Thoracic aorta (tissue), 2 donors: ENCODE data around the gene OTOG. TPM values are rescaled to one million over a fixed set of nuclear protein-coding genes. Genes with fewer than 3 reads are reported as not detected.

Experiments
- ATAC-seq: fragments of 150-250 bp; one replicate; pipeline ENCODE4 v1.8.0; 2017; ENCODE audit warnings: low read depth; ENCODE audit not compliant: insufficient number of reproducible peaks, low FRiP score
- DNase-seq: peaks from one replicate; pipeline ENCODE4 v3.0.0-alpha.2; 2020; ENCODE audit warnings: low spot score
- H3K27ac ChIP-seq, 2 donors: fragments of 200-600 bp; sonication (generic); 1 replicate in 1 of 2; 2 replicates in 1 of 2; pipeline ENCODE4 v1.5.1; 2016; ENCODE audit warnings: mild to moderate bottlenecking in 2 of 2, moderate library complexity in 2 of 2
- H3K27me3 ChIP-seq: fragments of 200-600 bp; sonication (generic); replicated peaks from 2 replicates; pipeline ENCODE4 v1.6.0; 2016; ENCODE audit warnings: mild to moderate bottlenecking; ENCODE audit not compliant: insufficient read depth
- H3K36me3 ChIP-seq: fragments of 200-600 bp; sonication (generic); one replicate; pipeline ENCODE4 v1.5.1; 2016
- H3K4me1 ChIP-seq, 2 donors: fragments of 200-600 bp; sonication (generic); 1 replicate in 1 of 2; 2 replicates in 1 of 2; pipeline versions ENCODE4 v1.5.1 to v1.6.0; 2016; ENCODE audit warnings: low read depth in 2 of 2, mild to moderate bottlenecking in 1 of 2; ENCODE audit not compliant: control insufficient read depth in 1 of 2
- H3K4me3 ChIP-seq: fragments of 200-600 bp; sonication (generic); 2 replicates; pipeline ENCODE4 v1.5.1; 2016; ENCODE audit warnings: mild to moderate bottlenecking
- H3K9me3 ChIP-seq: fragments of 200-600 bp; sonication (generic); 2 replicates; pipeline ENCODE4 v1.5.1; 2016
- CTCF ChIP-seq: fragments of 200-600 bp; sonication (generic); IDR thresholded peaks from one replicate; pipeline ENCODE4 v1.5.1; 2019; ENCODE audit warnings: antibody characterized with exemption
- total RNA-seq, 2 donors: library from RNA; depleted of rRNA; stranded (reverse); fragments of >200 nt; gene quantifications; one replicate each; pipeline versions ENCODE4 v1.1.0 to v1.2.3, GENCODE V29; 2016

OTOG gene
- total RNA-seq, 2 donors from 2014 or later = not detected

- H3K36me3 ChIP-seq = no peaks in the 10 kb centered on the region
- H3K4me3 ChIP-seq = no peak overlapping the region
- no peak for TF ChIP-seq CTCF
- H3K9me3 ChIP-seq = no peaks in the 10 kb centered on the region
- H3K4me1 ChIP-seq = no peaks in the 10 kb centered on the region
- ATAC-seq = no peak
- H3K27me3 ChIP-seq = no peaks in the 10 kb centered on the region
- H3K27ac ChIP-seq = no peak overlapping the region
- no peak for DNase-seq
These were observed 63.2 kb downstream of the OTOG start for GRCh38 chr11:17610085-17610894.

GRCh38 chr11:17611049-17611448 lies 64.0 kb downstream of the OTOG start:
- no peaks in the 10 kb centered on the region for H3K27me3 ChIP-seq
- no peaks in the 10 kb centered on the region for H3K36me3 ChIP-seq
- ATAC-seq = no peak
- no peak for TF ChIP-seq CTCF
- no peak overlapping the region for H3K4me3 ChIP-seq
- no peak for DNase-seq
- H3K9me3 ChIP-seq = no peaks in the 10 kb centered on the region
- no peak overlapping the region for H3K27ac ChIP-seq
- H3K4me1 ChIP-seq = no peaks in the 10 kb centered on the region

- DNase-seq = no peak
- Histone ChIP-seq H3K27ac (no peak overlapping the region), H3K36me3 (no peaks in the 10 kb centered on the region), H3K27me3 (no peaks in the 10 kb centered on the region), H3K9me3 (no peaks in the 10 kb centered on the region), H3K4me3 (no peak overlapping the region), H3K4me1 (no peaks in the 10 kb centered on the region)
- ATAC-seq = no peak
- TF ChIP-seq CTCF = no peak
These were observed 64.6 kb downstream of the OTOG start for GRCh38 chr11:17611503-17612220.

- no peak for TF ChIP-seq CTCF
- Histone ChIP-seq H3K9me3 (no peaks in the 10 kb centered on the region), H3K27ac (no peak overlapping the region), H3K36me3 (no peaks in the 10 kb centered on the region), H3K4me1 (no peaks in the 10 kb centered on the region), H3K4me3 (no peak overlapping the region), H3K27me3 (no peaks in the 10 kb centered on the region)
- ATAC-seq (no peak), DNase-seq (no peak)
These were observed 65.4 kb downstream of the OTOG start for GRCh38 chr11:17612221-17613188.
